ENCODE results near the gene HEATR5A.

GRCh38 chr14:31297112-31297511 is 123.2 kb downstream of the HEATR5A start:
- TF ChIP-seq CTCF (IDR thresholded peaks at IDR 0.05; ENCODE audit: low read depth, low read length) (no peak), EZH2phosphoT487 (IDR thresholded peaks at IDR 0.05; ENCODE audit: low read depth) (no peak)

Measured in OCI-LY3 (cell line).